HG02798 (cell line): ENCODE data around the gene ITGB7.

Experiments
- ATAC-seq: cut with Tn5 transposase; IDR thresholded peaks from one replicate; pipeline ENCODE4 v1.9.1; 2021; ENCODE audit warnings: mild to moderate bottlenecking; ENCODE audit not compliant: unreplicated experiment, poor library complexity

Gene ITGB7

GRCh38 chr12:53161119-53161911, 45.7 kb downstream of the ITGB7 start:
- no peak for ATAC-seq

- ATAC-seq, result no peak
Observed at GRCh38 chr12:53160673-53161072, 46.4 kb downstream of the ITGB7 start.

GRCh38 chr12:53160000-53160399, 47.1 kb downstream of the ITGB7 start:
- ATAC-seq, result no peak

GRCh38 chr12:53159195-53159839, 47.7 kb downstream of the ITGB7 start:
- ATAC-seq, result peak; percentile 77

GRCh38 chr12:53152390-53152789, 54.7 kb downstream of the ITGB7 start:
- ATAC-seq, result no peak

GRCh38 chr12:53151039-53151438, 56.0 kb downstream of the ITGB7 start:
- no peak for ATAC-seq

GRCh38 chr12:53147653-53148052, 59.4 kb downstream of the ITGB7 start:
- ATAC-seq, result no peak

GRCh38 chr12:53147181-53147580, 59.9 kb downstream of the ITGB7 start:
- ATAC-seq, result no peak

- no peak for ATAC-seq
Observed at GRCh38 chr12:53145383-53146260, 61.4 kb downstream of the ITGB7 start.

- ATAC-seq, result no peak
Observed at GRCh38 chr12:53143355-53143754, 63.7 kb downstream of the ITGB7 start.
